Astrocyte (in vitro differentiated cells and primary cell): ENCODE results near the gene ISCU. TPM values are rescaled to one million over a fixed set of nuclear protein-coding genes. Genes with fewer than 3 reads are reported as not detected.
"Not testable (repeated sequence)": the region's sequence is repeated elsewhere in the genome, so short reads cannot be mapped to it uniquely, and the experiment has no call there.

Experiments used
- DNase-seq: peaks from one replicate; pipeline ENCODE4 v3.0.0-alpha.2; 2010; ENCODE audit warnings: low read depth
- FAIRE-seq: peaks from 2 replicates; lab custom pipeline; 2011; peaks lifted over from hg19 to GRCh38; lab: Jason Lieb, UNC
- H2AFZ ChIP-seq: 2 replicates; pipeline ENCODE4 v1.6.0; 2012; ENCODE audit warnings: low read depth, low read length, inconsistent platforms
- H3K27ac ChIP-seq: 2 replicates; pipeline ENCODE4 v1.5.1; 2011; ENCODE audit warnings: low read depth, low read length, inconsistent platforms
- H3K27me3 ChIP-seq: 2 replicates; pipeline ENCODE4 v1.6.0; 2011; ENCODE audit warnings: low read length, inconsistent platforms; ENCODE audit not compliant: insufficient read depth
- H3K36me3 ChIP-seq: 2 replicates; pipeline ENCODE4 v1.5.1; 2011; ENCODE audit warnings: low read length, inconsistent platforms; ENCODE audit not compliant: insufficient read depth
- H3K4me1 ChIP-seq: 2 replicates; pipeline ENCODE4 v1.5.1; 2011; ENCODE audit warnings: low read length, inconsistent platforms; ENCODE audit not compliant: insufficient read depth
- H3K4me2 ChIP-seq: 2 replicates; pipeline ENCODE4 v1.6.0; 2012; ENCODE audit warnings: low read length, inconsistent platforms
- H3K4me3 ChIP-seq: 2 replicates; pipeline ENCODE4 v1.5.1; 2011; ENCODE audit warnings: low read depth, mild to moderate bottlenecking, low read length, inconsistent platforms; ENCODE audit not compliant: insufficient read depth
- H3K79me2 ChIP-seq: 2 replicates; pipeline ENCODE4 v1.6.0; 2012; ENCODE audit warnings: mild to moderate bottlenecking, low read length, inconsistent platforms; ENCODE audit not compliant: insufficient read depth
- H3K9ac ChIP-seq: 2 replicates; pipeline ENCODE4 v1.6.0; 2012; ENCODE audit warnings: mild to moderate bottlenecking, low read length, inconsistent platforms
- H3K9me3 ChIP-seq: 2 replicates; pipeline ENCODE4 v1.5.1; 2012; ENCODE audit warnings: low read depth, mild to moderate bottlenecking, low read length, inconsistent platforms; ENCODE audit not compliant: insufficient read depth
- H4K20me1 ChIP-seq: 2 replicates; pipeline ENCODE4 v1.6.0; 2012; ENCODE audit warnings: low read length, inconsistent platforms; ENCODE audit not compliant: insufficient read depth
- H3K27ac Mint-ChIP-seq: one replicate; pipeline ENCODE4 v1.8.0; 2021; ENCODE audit warnings: mild to moderate bottlenecking, mixed read lengths; ENCODE audit not compliant: unreplicated experiment
- H3K27me3 Mint-ChIP-seq: one replicate; pipeline ENCODE4 v1.8.0; 2021; ENCODE audit warnings: low read depth, mixed read lengths; ENCODE audit not compliant: unreplicated experiment
- H3K36me3 Mint-ChIP-seq: one replicate; pipeline ENCODE4 v1.8.0; 2021; ENCODE audit warnings: low read depth, mixed read lengths; ENCODE audit not compliant: unreplicated experiment
- H3K4me1 Mint-ChIP-seq: one replicate; pipeline ENCODE4 v1.8.0; 2021; ENCODE audit warnings: low read depth, mixed read lengths; ENCODE audit not compliant: unreplicated experiment
- H3K4me3 Mint-ChIP-seq: one replicate; pipeline ENCODE4 v1.8.0; 2021; ENCODE audit warnings: mild to moderate bottlenecking, moderate library complexity, mixed read lengths; ENCODE audit not compliant: unreplicated experiment
- H3K9me3 Mint-ChIP-seq: one replicate; pipeline ENCODE4 v1.8.0; 2021; ENCODE audit warnings: mild to moderate bottlenecking, mixed read lengths; ENCODE audit not compliant: unreplicated experiment
- CTCF ChIP-seq: IDR thresholded peaks from 2 replicates; pipeline ENCODE4 v1.5.1; 2011; ENCODE audit warnings: low read depth, mild to moderate bottlenecking, inconsistent platforms, low read length, moderate library complexity; ENCODE audit not compliant: insufficient read depth
- EZH2 ChIP-seq: IDR thresholded peaks from 2 replicates; pipeline ENCODE4 v1.6.1; 2012; ENCODE audit warnings: mild to moderate bottlenecking, low read length, inconsistent platforms; ENCODE audit not compliant: insufficient read depth
- total RNA-seq: library from RNA; stranded (reverse); gene quantifications from 2 replicates; pipeline ENCODE4 v1.2.1, GENCODE V29; 2021

ISCU gene
- total RNA-seq, 1 donor from 2014 or later: 124 TPM

GRCh38 chr12:108589028-108589839, 26.8 kb downstream of the ISCU start:
- Histone ChIP-seq H3K36me3 (no peaks in the 10 kb centered on the region), H3K4me1 (no peaks in the 10 kb centered on the region), H3K27me3 (no peaks in the 10 kb centered on the region), H3K4me2 (peak overlapping the region; percentile 24), H3K4me3 (no peak overlapping the region), H3K9ac (no peak overlapping the region), H3K27ac (no peak overlapping the region), H2AFZ (peak overlapping the region; percentile 2), H3K79me2 (no peaks in the 10 kb centered on the region), H3K9me3 (no peaks in the 10 kb centered on the region), H4K20me1 (no peaks in the 10 kb centered on the region)
- no peaks in the 10 kb centered on the region for H3K36me3 Mint-ChIP-seq
- TF ChIP-seq EZH2 (no peak), CTCF (no peak)
- DNase-seq (peak; percentile 47), FAIRE-seq (no peak)
- no peaks in the 10 kb centered on the region for H3K9me3 Mint-ChIP-seq
- peaks cover 8% of the 10 kb centered on the region for H3K4me1 Mint-ChIP-seq
- H3K4me3 Mint-ChIP-seq: no peak overlapping the region
- peaks cover 5% of the 10 kb centered on the region for H3K27me3 Mint-ChIP-seq
- no peak overlapping the region for H3K27ac Mint-ChIP-seq

GRCh38 chr12:108589840-108590229, 27.4 kb downstream of the ISCU start:
- H4K20me1 ChIP-seq: no peaks in the 10 kb centered on the region
- H3K9ac ChIP-seq: no peak overlapping the region
- no peak for FAIRE-seq
- no peaks in the 10 kb centered on the region for H3K27me3 ChIP-seq
- no peak overlapping the region for H2AFZ ChIP-seq
- peaks cover 7% of the 10 kb centered on the region for H3K4me1 Mint-ChIP-seq
- no peaks in the 10 kb centered on the region for H3K36me3 ChIP-seq
- DNase-seq: no peak
- no peaks in the 10 kb centered on the region for H3K79me2 ChIP-seq
- no peaks in the 10 kb centered on the region for H3K9me3 Mint-ChIP-seq
- no peaks in the 10 kb centered on the region for H3K9me3 ChIP-seq
- TF ChIP-seq EZH2: no peak
- TF ChIP-seq CTCF: no peak
- H3K36me3 Mint-ChIP-seq: no peaks in the 10 kb centered on the region
- H3K27ac Mint-ChIP-seq: no peak overlapping the region
- no peak overlapping the region for H3K27ac ChIP-seq
- H3K4me3 ChIP-seq: no peak overlapping the region
- H3K4me2 ChIP-seq: no peak overlapping the region
- H3K27me3 Mint-ChIP-seq: peaks cover 5% of the 10 kb centered on the region
- H3K4me3 Mint-ChIP-seq: no peak overlapping the region
- H3K4me1 ChIP-seq: no peaks in the 10 kb centered on the region

- not testable (repeated sequence) for H3K27ac Mint-ChIP-seq, H2AFZ ChIP-seq, H3K4me3 ChIP-seq, H3K36me3 ChIP-seq, FAIRE-seq, H3K27me3 Mint-ChIP-seq, H3K36me3 Mint-ChIP-seq, H3K4me1 ChIP-seq, H3K4me3 Mint-ChIP-seq, H3K4me2 ChIP-seq, H3K9ac ChIP-seq, DNase-seq, H3K27me3 ChIP-seq, H3K9me3 Mint-ChIP-seq, H3K4me1 Mint-ChIP-seq, H3K79me2 ChIP-seq, H3K27ac ChIP-seq, H3K9me3 ChIP-seq, H4K20me1 ChIP-seq
Observed at GRCh38 chr12:108590463-108590862, 28.1 kb downstream of the ISCU start.
